HFF-Myc (cell line): ENCODE measurements around the gene PIEZO2.

Experiments
- DNase-seq: peaks from one replicate; pipeline ENCODE4 v3.0.0-alpha.2; 2011; ENCODE audit warnings: low read depth; ENCODE audit errors: extremely low read depth
- H3K4me3 ChIP-seq: replicated peaks from 2 replicates; pipeline ENCODE4 v1.5.1; 2011; ENCODE audit warnings: low read depth, mild to moderate bottlenecking, control low read depth, low read length
- CTCF ChIP-seq: IDR thresholded peaks from 2 replicates; pipeline ENCODE4 v1.5.1; 2012; ENCODE audit warnings: mild to moderate bottlenecking, low read depth, low read length, control low read depth; ENCODE audit errors: missing control alignments

The PIEZO2 gene

GRCh38 chr18:10908760-10909159 is 240.6 kb downstream of the PIEZO2 start:
- no peak overlapping the region for H3K4me3 ChIP-seq
- DNase-seq = no peak
- TF ChIP-seq CTCF = no peak

GRCh38 chr18:10907749-10908148 is 241.6 kb downstream of the PIEZO2 start:
- no peak overlapping the region for H3K4me3 ChIP-seq
- DNase-seq = no peak
- TF ChIP-seq CTCF = no peak

- DNase-seq = no peak
- TF ChIP-seq CTCF = no peak
- H3K4me3 ChIP-seq = no peak overlapping the region
Measured at GRCh38 chr18:10901329-10901728, 248.0 kb downstream of the PIEZO2 start.

- DNase-seq = no peak
- no peak overlapping the region for H3K4me3 ChIP-seq
- no peak for TF ChIP-seq CTCF
Measured at GRCh38 chr18:10900435-10900834, 248.9 kb downstream of the PIEZO2 start.

GRCh38 chr18:10899481-10899880 is 249.9 kb downstream of the PIEZO2 start:
- no peak overlapping the region for H3K4me3 ChIP-seq
- TF ChIP-seq CTCF = no peak
- no peak for DNase-seq

- H3K4me3 ChIP-seq = no peak overlapping the region
- DNase-seq = no peak
- no peak for TF ChIP-seq CTCF
Measured at GRCh38 chr18:10898417-10898974, 250.9 kb downstream of the PIEZO2 start.

- no peak for DNase-seq
- TF ChIP-seq CTCF = no peak
- no peak overlapping the region for H3K4me3 ChIP-seq
Measured at GRCh38 chr18:10896851-10897250, 252.5 kb downstream of the PIEZO2 start.
